CD4-positive, alpha-beta T cell treated with Interleukin-17A for 4 hours (primary cell): ENCODE measurements around the gene PRKCH.

Experiments
- DNase-seq: peaks from one replicate; pipeline ENCODE4 v3.0.0-alpha.2; 2020; ENCODE audit warnings: mixed read lengths

Gene PRKCH

DNA sequence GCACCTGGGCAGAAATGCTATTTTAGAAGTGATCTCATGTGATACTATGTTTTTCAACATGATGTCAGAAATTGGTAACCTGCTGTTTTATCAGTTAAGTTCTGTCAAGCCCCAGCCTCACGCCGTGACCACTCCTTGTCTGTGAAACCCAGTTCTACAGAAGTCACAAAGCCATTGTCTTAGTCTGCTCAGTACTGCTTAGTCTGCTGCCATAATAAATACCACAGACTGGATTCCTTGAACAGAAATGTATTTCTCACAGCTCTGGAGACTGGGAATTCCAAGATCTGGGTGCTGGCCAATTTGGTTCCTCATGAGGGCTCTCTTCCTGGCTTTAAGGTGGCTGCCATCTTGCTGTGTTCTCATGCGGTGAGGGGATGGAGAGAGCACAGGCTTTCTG lies 176.9 kb downstream of the PRKCH start:
- no peak for DNase-seq

DNA sequence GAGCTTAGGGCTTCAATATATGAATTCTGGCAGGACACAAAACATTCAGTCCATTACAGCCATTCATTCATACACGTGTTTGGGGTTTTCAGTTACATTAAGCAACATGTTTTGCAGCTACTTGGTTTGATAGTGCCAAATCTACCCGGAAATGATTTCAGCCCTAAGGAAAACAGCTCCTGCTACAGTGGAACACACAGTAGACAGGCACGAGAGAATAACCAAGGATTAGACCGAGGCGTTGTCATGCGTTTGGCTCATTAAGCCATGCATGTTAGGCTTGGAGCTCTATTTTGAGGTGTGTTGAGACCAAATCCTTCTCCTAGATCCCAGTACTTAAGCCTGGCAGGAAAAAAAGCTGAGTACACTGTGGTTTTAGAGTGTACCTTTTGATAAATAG lies 177.4 kb downstream of the PRKCH start:
- no peak for DNase-seq

DNA sequence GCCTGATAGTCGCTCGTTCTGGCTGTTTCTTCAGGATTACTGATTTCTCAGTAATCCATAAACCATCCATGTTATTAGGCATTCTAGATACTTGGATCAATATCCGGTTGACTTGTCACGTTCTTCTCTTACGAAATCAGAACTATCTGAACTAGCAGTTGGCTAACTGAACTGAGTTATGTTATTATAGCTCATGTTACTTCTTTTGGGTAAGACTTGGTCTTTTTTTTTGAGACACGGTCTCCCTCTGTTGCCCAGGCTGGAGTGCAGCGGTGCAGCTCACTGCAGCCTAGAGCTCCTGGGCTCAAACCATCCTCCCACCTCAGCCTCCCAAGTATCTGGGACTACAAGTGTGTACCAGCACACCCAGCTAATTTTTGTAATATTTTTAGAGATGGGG lies 178.6 kb downstream of the PRKCH start:
- DNase-seq, result no peak

DNA sequence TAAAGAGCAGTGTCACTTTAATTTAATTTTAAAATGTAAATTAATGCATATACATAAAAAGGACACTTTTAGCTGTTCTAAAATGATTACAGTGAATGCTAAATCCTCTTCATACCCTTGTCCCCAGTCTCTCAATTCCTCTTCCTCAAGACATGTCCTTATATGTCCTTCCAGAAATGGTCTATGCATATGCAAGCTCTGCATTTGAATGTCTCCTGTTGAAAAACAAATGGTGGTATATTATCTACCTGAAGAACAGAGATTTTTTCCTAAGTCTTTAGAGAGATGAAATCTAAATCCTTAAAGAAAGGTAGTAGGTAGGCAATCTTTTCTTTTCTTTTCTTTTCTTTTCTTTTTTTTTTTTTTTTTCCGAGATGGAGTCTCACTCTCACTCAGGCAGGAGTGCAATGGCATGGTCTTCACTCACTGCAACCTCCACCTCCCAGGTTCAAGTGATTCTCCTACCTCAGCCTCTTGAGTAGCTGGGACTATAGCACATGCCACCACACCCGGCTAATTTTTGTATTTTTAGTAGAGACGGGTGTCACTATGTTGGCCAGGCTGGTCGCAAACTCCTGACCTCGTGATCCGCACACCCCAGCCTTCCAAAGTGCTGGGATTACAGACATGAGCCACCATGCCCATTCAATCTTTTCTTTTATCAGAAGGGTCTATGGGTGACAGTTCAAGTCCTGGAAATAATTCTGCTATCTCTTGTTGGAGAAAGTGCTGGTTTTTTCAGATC lies 180.5 kb downstream of the PRKCH start:
- no peak for DNase-seq

DNA sequence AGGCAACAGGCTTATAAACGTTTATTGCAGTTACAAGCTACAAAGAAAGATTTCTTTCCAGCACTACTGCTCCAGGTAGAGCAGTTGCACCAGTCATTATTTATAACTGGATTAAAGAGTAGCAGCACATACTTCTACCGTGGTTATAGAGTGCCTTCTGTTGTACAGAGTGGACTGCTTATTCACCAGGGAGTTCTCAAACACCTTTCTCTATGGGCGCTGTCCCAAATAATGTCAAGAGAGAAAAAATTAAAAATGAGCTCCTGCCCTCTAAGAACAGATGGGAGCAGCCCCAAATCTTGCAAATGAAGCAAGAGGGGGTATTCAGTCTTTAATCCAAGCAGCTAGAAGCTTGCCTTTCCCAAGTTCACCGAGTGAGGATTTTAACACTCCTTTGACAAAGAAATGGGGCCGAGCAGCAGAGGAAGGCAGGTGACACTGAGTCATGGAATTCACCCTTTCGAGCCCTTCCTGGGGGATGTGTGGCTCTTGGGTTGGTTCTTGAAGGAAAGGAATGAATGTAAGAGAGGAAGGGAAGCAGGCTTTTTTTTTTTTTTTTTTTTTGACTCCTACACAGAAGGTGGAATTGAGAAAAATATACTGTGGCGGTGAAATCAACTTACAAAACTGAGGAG lies 181.2 kb downstream of the PRKCH start:
- DNase-seq, result peak; percentile 30

DNA sequence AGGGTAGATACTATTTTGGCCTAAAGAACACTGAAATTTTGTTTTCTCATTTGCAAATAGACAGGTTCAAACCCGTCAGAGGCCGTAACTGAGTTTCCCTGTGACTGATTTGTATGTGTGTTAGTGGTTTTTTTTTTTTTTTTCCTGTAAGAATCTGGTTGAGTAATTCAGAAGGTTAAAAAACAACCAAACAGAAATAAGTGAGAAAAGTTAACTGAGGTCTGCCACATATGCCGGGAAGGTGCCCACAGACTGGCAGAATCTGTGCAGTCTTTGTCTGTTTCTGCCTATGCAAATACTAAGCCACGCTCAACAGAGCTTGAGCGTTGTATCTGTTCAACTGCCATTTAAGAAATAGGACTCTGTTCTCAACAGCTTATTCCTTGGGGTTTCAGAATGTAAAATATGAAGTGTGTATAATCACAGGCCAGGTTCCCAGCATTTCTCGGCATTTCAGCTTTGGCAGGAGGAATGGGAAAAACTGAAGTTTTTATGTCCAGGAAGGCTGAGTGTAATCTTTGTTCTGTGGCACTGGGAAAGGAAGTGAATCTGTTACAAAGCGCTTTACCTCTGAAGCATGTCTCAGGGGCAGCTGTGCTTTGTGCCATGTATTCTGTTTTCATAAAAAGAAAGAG lies 181.9 kb downstream of the PRKCH start:
- DNase-seq, result peak; percentile 71

DNA sequence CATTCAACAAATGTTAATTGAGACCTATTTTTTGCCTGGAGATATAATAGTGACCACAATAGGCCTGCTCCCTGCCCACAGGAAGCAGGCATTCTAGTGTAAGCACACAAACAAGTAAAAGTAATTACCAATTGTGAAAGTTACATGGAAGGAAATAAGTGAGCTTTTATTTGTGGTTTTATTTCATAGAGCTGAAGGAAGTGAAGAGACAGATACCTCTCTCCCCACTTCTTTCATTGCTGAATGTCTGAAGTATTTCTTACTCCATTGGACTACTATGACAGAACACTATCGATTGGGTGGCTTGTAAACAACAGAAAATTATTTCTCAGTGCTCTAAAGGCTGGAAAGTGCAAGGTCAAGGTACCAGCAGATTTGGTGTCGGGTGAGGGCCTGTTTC lies 183.5 kb downstream of the PRKCH start:
- no peak for DNase-seq

DNA sequence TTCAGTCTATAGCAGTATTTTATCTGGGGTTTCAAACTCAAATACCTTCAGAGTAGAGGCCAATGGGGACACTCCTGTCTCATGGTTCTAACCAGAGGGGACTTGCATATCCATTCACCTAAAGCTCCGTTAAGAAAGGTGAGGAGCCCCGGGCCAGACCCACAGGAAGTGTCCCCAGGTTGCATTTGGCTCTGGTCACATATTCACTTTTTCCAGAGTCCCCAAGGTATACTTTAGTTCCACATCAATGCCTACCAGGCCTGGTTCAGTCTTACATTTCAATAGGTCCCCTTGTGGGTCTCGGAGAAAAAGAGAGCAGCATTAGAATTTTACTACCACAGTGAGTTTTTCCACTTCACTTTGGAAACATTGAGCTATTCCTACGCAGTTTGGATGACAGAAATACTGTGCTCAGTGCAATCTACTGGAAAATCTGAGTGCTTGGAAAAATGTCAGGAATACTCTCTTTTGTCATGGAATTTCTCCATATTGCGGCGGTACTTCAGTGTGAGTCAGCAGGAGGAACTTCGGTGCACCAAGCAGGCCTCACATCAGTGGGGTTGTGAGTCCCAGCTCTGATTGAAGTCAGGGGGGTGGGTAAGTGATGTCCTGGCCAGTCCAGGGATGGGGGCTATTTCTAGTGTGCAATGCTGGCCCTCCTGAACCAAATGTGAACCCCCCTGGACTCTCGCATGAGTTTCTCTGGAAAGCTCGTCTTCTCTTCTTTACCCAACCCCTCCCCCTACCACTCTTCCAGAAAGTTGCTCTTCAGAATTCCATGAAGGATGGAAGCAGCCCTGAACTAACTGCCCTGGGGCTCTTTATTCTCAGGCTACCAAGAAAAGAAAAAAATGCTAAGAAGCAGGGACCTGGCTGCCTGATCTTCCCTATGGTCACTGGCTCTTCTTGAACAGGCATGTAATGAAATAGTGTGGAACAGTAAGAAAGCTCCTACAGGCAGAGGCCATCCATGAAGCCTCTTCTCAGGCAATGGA lies 184.7 kb downstream of the PRKCH start:
- no peak for DNase-seq

DNA sequence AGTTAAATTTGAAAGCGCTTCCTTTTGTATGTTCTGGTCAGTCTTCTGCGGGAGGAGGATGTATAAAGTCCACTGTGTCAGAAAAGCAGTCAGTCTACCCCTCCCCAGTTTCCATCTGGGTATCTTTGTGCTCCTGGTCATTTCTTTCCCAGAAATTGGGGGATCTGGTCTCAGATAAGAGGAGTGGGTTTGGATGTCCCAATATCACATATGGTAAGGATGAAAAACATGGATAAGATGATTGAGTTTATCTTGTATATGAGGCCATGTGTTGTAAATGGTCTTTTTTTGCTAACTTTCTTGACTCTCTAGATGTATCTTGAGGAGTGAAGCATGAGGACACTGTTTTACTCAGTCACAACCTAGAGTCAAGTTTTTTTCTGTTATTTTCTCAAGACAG lies 187.1 kb downstream of the PRKCH start:
- DNase-seq, result no peak

DNA sequence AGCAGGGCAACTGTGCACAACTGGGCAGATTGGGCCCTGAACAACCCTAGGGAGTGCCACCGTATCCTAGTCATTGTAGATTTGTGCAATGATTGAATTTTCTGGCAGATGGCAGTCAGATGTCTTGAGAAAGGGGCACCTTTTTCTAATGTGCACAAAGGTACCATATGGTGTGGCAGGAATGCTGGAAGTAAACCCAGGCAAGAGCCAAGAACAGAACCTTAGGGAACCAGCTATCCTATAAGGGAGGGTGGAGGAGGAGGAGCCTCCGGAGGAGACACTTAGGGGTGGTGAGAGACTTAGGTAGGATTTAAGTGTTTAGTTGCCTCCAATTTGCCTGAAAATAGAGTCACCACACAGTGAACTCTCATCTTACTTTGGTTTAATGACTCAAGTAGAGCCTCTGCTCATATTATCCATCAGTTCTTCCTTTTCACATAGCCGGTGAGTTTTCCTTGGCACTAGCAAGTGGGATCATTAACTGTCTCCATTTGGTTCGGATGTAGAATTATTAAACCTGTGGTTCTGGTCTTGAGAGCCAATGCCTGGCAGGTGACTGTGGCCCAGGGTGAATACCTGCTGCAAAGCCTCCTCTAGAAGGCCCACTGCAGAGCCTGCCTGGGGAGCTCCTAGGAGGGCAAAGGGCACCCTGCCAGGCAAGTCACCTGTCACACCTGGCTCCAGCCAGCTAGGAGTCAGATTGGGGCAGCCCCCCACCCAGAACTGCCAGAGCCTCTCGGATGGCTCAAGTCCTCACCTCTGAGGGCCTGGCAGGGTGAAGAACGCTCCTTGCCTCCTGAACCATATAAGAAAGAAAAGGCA lies 189.6 kb downstream of the PRKCH start:
- DNase-seq, result peak; percentile 23

DNA sequence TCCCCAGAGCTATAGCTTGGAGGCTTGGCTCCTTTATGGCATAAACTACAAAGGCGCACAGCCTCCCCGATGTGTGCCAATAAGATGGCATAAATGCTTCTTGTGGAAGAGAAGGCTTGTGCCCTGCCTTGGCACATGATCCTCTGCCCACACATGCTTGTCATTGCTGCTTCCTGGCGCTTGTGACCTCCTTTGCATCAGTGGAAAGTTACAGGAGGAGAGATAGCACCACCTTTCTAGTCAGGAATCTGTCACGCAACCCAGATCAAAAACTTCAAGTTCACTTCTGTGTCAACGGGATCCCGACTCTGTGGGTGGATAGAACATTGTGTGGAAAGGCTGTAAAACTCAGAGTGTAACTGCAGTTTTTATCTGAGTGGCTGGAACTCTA lies 190.2 kb downstream of the PRKCH start:
- DNase-seq, result peak; percentile 51

DNA sequence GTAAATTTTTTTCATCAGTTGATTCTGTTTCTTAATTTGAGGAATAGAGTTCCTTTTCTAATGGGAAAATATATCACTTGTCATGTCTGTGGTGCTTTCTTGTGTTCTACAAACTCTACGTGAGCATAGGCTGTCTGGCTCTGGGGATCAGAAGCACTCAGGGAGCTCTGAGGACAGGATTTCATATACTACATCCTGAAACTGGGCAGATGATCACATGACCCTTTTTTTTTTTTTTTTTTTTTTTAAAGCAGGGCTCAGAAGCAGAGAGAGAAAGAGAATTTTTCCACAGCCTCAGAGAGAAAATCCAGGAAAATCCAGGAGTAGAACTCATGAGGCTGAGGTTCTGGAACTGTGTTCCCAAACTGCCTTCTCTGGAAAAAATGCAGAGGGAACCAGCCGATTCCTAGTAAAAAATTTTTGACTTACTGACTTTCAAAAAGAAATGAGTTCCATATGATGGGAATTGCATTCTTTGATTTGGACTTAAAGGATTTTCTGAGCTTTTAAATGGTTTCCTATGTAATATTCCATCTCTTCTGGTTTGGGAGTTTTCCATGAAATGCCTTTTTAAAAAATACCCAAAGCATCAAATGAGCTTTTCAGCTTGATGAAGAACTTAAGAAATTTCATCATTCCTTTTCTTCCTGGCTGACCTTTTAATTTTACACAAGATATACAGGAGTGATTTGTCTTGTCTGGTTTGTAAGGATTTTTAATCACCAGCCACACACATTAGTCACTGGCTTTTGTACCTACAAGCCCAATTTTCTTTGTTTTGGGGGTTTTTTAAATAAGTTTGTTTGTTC lies 190.9 kb downstream of the PRKCH start:
- no peak for DNase-seq

DNA sequence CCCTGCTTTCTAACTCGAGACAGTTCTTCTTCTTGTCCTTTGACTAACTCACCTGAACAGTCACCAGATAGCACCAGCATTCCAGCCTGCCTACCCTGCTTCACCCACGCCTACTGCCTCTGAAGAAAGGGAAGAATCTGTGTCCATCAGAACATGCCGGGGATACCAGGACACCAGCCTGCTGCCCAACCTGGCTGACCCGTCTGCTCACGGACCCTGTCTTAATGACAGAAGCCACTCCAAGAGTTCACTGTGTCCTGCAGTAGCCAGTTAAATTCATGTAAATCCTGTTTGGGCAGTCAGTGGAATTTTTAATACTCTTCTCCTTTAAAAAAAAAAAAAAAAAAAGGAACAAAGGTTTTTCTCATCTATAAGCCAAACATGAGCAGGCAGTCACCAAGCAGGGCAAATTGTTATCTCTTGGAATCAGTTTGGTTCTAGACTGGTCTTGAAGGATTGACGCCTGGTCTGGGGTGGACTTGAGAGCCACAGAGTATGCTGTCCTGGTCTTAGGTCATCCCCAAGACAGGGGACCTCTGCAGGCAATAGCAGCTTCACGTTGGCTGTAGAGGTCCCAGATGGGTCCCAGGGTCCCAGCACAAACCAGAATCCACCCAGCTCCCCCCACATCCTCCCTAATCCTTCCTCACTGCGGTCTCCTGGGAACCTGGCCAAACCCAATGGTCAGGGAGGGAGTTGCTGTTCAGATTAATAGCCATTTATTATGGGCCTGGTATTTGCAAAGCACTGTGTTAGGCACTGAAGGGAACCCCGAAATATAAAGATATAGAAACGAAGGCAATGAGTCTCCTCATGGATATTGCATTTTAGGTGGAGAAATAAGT lies 192.8 kb downstream of the PRKCH start:
- no peak for DNase-seq

DNA sequence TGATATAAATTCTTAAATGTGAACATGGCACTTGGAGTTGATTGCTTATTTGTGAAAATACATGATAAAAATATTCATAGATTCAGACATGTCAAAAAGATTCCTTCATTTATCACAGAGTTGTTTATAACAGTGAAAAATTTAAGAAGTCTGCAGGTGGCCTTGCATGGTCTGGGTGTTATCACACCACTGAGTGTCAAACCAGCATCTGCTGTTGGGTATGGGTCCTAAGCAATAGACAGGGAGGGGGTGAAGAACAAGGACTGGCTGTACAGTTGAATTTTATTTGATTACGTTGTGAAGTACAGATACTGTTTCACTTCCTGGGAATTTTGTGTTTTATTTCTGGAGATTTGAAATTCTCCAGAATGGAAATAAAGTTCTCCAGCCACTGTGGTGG lies 193.5 kb downstream of the PRKCH start:
- DNase-seq, result no peak

DNA sequence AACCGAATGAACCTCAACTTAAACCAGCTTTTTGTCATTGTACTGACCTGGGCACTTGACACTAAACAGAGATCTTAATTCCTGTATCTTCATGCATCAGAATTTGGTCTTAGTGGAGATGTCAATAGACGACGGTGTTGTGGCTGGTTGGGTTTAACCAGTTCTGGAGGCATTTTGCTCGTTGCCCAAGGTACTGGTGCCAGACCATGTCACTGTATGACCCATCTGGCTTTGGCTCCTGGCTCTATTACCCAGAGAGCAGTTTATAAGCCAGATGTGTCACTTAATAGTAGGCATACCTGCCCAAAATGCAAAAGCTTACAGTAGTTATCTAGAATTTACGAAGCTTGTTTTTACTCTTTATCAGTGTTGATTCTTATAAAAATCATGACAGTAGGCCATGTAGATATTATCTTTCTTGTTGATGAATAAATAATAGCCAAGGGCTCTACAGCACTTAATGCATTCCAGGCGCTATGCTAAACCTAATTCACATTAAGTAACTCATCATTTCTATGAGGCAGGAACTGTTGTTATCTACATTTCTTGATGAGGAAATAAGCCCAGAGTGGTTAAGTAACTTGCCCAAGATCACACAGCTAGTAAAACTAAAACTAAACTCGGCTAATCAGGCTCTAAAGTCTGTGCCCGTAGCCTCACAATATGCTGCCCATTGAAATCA lies 194.2 kb downstream of the PRKCH start:
- no peak for DNase-seq

DNA sequence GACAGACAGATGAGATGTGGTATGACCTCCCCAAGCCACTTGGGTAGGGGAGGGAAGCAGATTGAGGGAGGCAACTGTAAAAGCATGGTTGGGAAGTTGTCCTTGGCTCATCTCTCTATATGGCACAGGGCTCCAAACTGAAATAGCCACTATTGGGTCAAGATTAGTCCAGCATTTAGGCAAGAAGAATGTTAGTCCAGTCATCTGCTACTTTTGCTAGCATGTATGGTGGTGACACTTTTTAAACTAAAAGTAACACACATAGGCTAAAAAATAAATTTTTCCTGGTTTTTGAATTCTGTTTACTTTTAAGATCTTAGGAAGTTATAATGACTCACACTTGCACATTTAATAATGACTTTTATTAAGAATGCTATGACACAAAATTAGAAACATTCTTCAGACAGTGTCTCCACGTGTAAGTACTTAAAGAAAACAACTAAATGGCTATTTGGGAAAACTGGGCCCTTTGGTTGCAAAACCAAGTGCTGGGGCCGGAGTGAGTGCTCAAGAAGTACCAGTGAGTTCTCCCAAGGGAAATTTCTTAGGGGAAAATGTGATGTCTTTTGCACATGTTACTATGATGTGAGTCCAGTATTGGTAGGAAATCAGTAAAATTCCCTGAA lies 194.9 kb downstream of the PRKCH start:
- DNase-seq, result no peak

DNA sequence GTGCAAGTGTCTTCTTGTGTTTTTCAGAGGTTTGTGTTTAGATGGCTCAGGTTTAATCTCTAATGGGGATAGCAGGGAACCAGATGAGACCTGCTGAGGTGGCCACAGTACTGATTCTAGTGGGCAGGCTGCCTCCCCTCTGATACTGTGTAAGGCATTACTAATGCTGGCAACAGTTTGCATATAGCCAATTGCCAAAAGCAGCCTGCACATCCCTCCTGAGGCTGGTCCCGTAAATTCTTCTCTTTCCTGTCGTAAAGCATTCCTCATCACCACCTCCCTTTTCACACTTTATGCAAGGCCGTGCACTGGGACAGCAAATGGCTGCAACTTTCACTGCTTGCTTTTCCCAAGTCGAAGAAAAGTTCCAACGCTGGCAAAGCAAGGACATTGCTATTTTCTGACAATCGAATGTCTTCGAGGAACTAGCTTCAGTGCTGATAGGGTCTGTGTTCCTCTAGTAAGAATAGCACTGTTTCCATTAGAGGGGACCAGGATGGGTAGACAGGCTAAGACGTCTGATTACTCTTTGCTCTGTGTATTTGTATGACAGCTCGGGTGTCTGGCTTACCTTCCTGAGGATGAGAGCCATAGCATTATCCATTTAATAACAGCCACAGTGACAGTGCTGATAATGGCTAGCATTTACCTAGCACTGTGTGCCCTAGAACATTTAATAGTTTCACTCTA lies 195.7 kb downstream of the PRKCH start:
- DNase-seq, result no peak

DNA sequence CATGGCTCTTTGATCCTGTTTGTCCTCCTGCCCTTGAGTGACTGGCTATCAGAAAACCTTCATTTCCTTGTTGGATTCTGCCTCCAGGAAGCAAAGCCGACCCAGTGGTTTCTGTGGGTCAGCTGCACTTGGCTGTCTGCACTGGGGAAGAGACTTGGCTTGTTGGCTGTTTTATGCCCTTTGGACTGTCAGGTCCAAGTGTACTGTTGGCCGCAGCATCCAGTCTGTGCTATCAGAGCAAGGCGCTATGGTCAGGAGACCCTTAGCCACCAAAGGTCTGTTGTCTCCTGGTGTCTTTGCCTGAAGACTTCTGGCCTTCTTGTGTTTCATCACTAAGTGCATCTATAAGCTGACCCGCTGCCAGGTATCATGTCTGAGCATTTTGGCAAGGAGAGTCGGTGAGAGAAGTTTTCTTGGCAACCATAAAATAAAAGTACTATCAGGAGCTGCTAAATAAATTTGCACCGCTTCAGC lies 196.6 kb downstream of the PRKCH start:
- DNase-seq, result no peak
